ENCODE data around the gene SMG6.

The SMG6 gene

GRCh38 chr17:2181897-2182448 lies 121.6 kb downstream of the SMG6 start:
- H3K27ac Mint-ChIP-seq, result peak overlapping the region; percentile 36
- H3K9me3 Mint-ChIP-seq, result no peaks in the 10 kb centered on the region
- H3K27me3 Mint-ChIP-seq (ENCODE audit: low read depth, poor library complexity), result no peaks in the 10 kb centered on the region
- no peak for TF ChIP-seq CTCF (IDR thresholded peaks at IDR 0.05)
- no peak for DNase-seq
- no peak overlapping the region for H3K4me3 Mint-ChIP-seq
- peaks cover 62% of the 10 kb centered on the region for H3K4me1 Mint-ChIP-seq
- H3K36me3 Mint-ChIP-seq (ENCODE audit: low read depth), result peaks cover 36% of the 10 kb centered on the region

GRCh38 chr17:2181206-2181896 lies 122.2 kb downstream of the SMG6 start:
- H3K27me3 Mint-ChIP-seq (ENCODE audit: low read depth, poor library complexity), result no peaks in the 10 kb centered on the region

GRCh38 chr17:2180768-2181167 lies 122.8 kb downstream of the SMG6 start:
- DNase-seq, result no peak
- H3K4me1 Mint-ChIP-seq, result peaks cover 73% of the 10 kb centered on the region
- no peak overlapping the region for H3K4me3 Mint-ChIP-seq
- peaks cover 27% of the 10 kb centered on the region for H3K36me3 Mint-ChIP-seq (ENCODE audit: low read depth)
- no peak for TF ChIP-seq CTCF (IDR thresholded peaks at IDR 0.05)
- H3K27ac Mint-ChIP-seq, result no peak overlapping the region
- no peaks in the 10 kb centered on the region for H3K9me3 Mint-ChIP-seq
- no peaks in the 10 kb centered on the region for H3K27me3 Mint-ChIP-seq (ENCODE audit: low read depth, poor library complexity)

More at GRCh38 chr17:2181206-2181896, 122.2 kb downstream of the SMG6 start:
- H3K9me3 Mint-ChIP-seq, result no peaks in the 10 kb centered on the region
- H3K4me1 Mint-ChIP-seq, result peaks cover 69% of the 10 kb centered on the region
- no peak for TF ChIP-seq CTCF (IDR thresholded peaks at IDR 0.05)
- peak overlapping the region; percentile 36 for H3K27ac Mint-ChIP-seq
- no peak for DNase-seq
- H3K4me3 Mint-ChIP-seq, result no peak overlapping the region
- peaks cover 33% of the 10 kb centered on the region for H3K36me3 Mint-ChIP-seq (ENCODE audit: low read depth)

GRCh38 chr17:2179615-2180295 lies 123.8 kb downstream of the SMG6 start:
- H3K36me3 Mint-ChIP-seq (ENCODE audit: low read depth), result peaks cover 18% of the 10 kb centered on the region
- no peaks in the 10 kb centered on the region for H3K9me3 Mint-ChIP-seq
- DNase-seq, result no peak
- H3K27me3 Mint-ChIP-seq (ENCODE audit: low read depth, poor library complexity), result no peaks in the 10 kb centered on the region
- TF ChIP-seq CTCF (IDR thresholded peaks at IDR 0.05), result no peak
- peaks cover 83% of the 10 kb centered on the region for H3K4me1 Mint-ChIP-seq
- no peak overlapping the region for H3K4me3 Mint-ChIP-seq
- no peak overlapping the region for H3K27ac Mint-ChIP-seq

GRCh38 chr17:2178798-2179501 lies 124.6 kb downstream of the SMG6 start:
- Mint-ChIP-seq H3K4me3 (no peak overlapping the region), H3K27me3 (ENCODE audit: low read depth, poor library complexity) (no peaks in the 10 kb centered on the region), H3K27ac (peak overlapping the region; percentile 52), H3K9me3 (no peaks in the 10 kb centered on the region), H3K4me1 (peaks cover 91% of the 10 kb centered on the region), H3K36me3 (ENCODE audit: low read depth) (peaks cover 18% of the 10 kb centered on the region)
- TF ChIP-seq CTCF (IDR thresholded peaks at IDR 0.05), result no peak
- no peak for DNase-seq

Measured in nephron progenitor cell (in vitro differentiated cells).